ENCODE data around the gene FOXG1. TPM values are rescaled to one million over a fixed set of nuclear protein-coding genes. Genes with fewer than 3 reads are reported as not detected.

Gene FOXG1
- total and polyA plus RNA-seq, 2 donors (not counting 1 experiment from before 2014, with no cell fraction given): not detected

GRCh38 chr14:28755198-28755815 lies 11.3 kb upstream of the FOXG1 start:
- Histone ChIP-seq H3K4me1 (ENCODE audit: control insufficient read depth in 2 of 2, insufficient read depth in 2 of 2, low read length in 2 of 2) (no peaks in the 10 kb centered on the region), H3K4me3 (ENCODE audit: control extremely low read depth in 1 of 5, extremely low read depth in 1 of 5, insufficient read depth in 1 of 5, low read depth in 2 of 5, low read length in 4 of 5) (no peak overlapping the region), H3K27ac (ENCODE audit: low read length in 2 of 2) (no peak overlapping the region), H3K9me3 (ENCODE audit: control extremely low read depth in 1 of 3, control insufficient read depth in 2 of 3, insufficient read depth in 1 of 3, low read length in 2 of 3) (peaks cover 0 to 4% (median 0%) of the 10 kb centered on the region in 3 donors), H3K4me2 (replicated peaks; ENCODE audit: low read depth, low read length, poor library complexity, severe bottlenecking) (no peak overlapping the region), H3K36me3 (replicated peaks in 1 of 2; ENCODE audit: control extremely low read depth in 1 of 2, control insufficient read depth in 1 of 2, extremely low read depth in 1 of 2, insufficient read depth in 2 of 2, low read length in 1 of 2) (no peaks in the 10 kb centered on the region), H3K9ac (ENCODE audit: low read length) (no peak overlapping the region), H2AFZ (ENCODE audit: insufficient read depth, low read depth, low read length, poor library complexity, severe bottlenecking) (no peak overlapping the region), H4K20me1 (ENCODE audit: control insufficient read depth, insufficient read depth, low read length, poor library complexity, severe bottlenecking) (no peaks in the 10 kb centered on the region), H3K27me3 (replicated peaks in 1 of 4; ENCODE audit: control extremely low read depth in 1 of 4, control insufficient read depth in 3 of 4, insufficient read depth in 4 of 4, low read length in 3 of 4) (peaks cover 0 to 49% (median 28%) of the 10 kb centered on the region in 4 experiments), H3K79me2 (ENCODE audit: control insufficient read depth, insufficient read depth, low read length) (no peaks in the 10 kb centered on the region)
- Mint-ChIP-seq H3K27ac (no peak overlapping the region), H3K9me3 (ENCODE audit: insufficient read depth) (no peaks in the 10 kb centered on the region), H3K4me3 (no peak overlapping the region), H3K4me1 (no peaks in the 10 kb centered on the region), H3K27me3 (peaks cover 66% of the 10 kb centered on the region)
- CTCF ChIA-PET: interaction anchor here (1.3 to 2.7 kb wide), 3 partner anchors 9 to 1516 kb away, joined by 3 to 14 read pairs (median 4); no protein-coding TSS in a partner anchor
- ATAC-seq (ENCODE audit: low read depth) (no peak), DNase-seq (no peak)
- POLR2A ChIA-PET: no interaction called here
- intact Hi-C loops (cut with micrococcal nuclease): loop anchor here (2.0 to 10.0 kb wide), 2 partner anchors 1249 to 1579 kb away; no protein-coding TSS in a partner anchor
- WGBS (ENCODE audit: insufficient coverage): 10% methylated on average over 3 of the region's 14 CpGs
- TF ChIP-seq EZH2 (IDR thresholded peaks at IDR 0.05; ENCODE audit: borderline replicate concordance, insufficient read depth, low read depth, low read length, poor library complexity, severe bottlenecking): no peak

GRCh38 chr14:28755884-28756268 lies 10.7 kb upstream of the FOXG1 start:
- WGBS (ENCODE audit: insufficient coverage): 13% methylated on average over 1 of the region's 3 CpGs
- intact Hi-C loops (cut with micrococcal nuclease): loop anchor here (2.0 to 10.0 kb wide), 2 partner anchors 1249 to 1579 kb away; no protein-coding TSS in a partner anchor
- DNase-seq (no peak), ATAC-seq (ENCODE audit: low read depth) (no peak)
- TF ChIP-seq CTCF (IDR thresholded peaks at IDR 0.05) (no peak), EZH2 (IDR thresholded peaks at IDR 0.05; ENCODE audit: borderline replicate concordance, insufficient read depth, low read depth, low read length, poor library complexity, severe bottlenecking) (no peak)
- Mint-ChIP-seq H3K9me3 (ENCODE audit: insufficient read depth) (no peaks in the 10 kb centered on the region), H3K27ac (no peak overlapping the region), H3K4me1 (no peaks in the 10 kb centered on the region), H3K4me3 (no peak overlapping the region), H3K27me3 (peaks cover 69% of the 10 kb centered on the region)
- Histone ChIP-seq H3K4me1 (ENCODE audit: control insufficient read depth in 2 of 2, insufficient read depth in 2 of 2, low read length in 2 of 2) (no peaks in the 10 kb centered on the region), H3K27ac (ENCODE audit: low read length in 2 of 2) (no peak overlapping the region), H3K9ac (ENCODE audit: low read length) (no peak overlapping the region), H3K9me3 (ENCODE audit: control extremely low read depth in 1 of 3, control insufficient read depth in 2 of 3, insufficient read depth in 1 of 3, low read length in 2 of 3) (peaks cover 0 to 4% (median 0%) of the 10 kb centered on the region in 3 donors), H3K4me2 (replicated peaks; ENCODE audit: low read depth, low read length, poor library complexity, severe bottlenecking) (no peak overlapping the region), H3K4me3 (ENCODE audit: control extremely low read depth in 1 of 5, extremely low read depth in 1 of 5, insufficient read depth in 1 of 5, low read depth in 2 of 5, low read length in 4 of 5) (no peak overlapping the region), H3K36me3 (replicated peaks in 1 of 2; ENCODE audit: control extremely low read depth in 1 of 2, control insufficient read depth in 1 of 2, extremely low read depth in 1 of 2, insufficient read depth in 2 of 2, low read length in 1 of 2) (no peaks in the 10 kb centered on the region), H3K27me3 (replicated peaks in 1 of 4; ENCODE audit: control extremely low read depth in 1 of 4, control insufficient read depth in 3 of 4, insufficient read depth in 4 of 4, low read length in 3 of 4) (peaks cover 0 to 53% (median 31%) of the 10 kb centered on the region in 4 experiments), H4K20me1 (ENCODE audit: control insufficient read depth, insufficient read depth, low read length, poor library complexity, severe bottlenecking) (no peaks in the 10 kb centered on the region), H2AFZ (ENCODE audit: insufficient read depth, low read depth, low read length, poor library complexity, severe bottlenecking) (no peak overlapping the region), H3K79me2 (ENCODE audit: control insufficient read depth, insufficient read depth, low read length) (no peaks in the 10 kb centered on the region)
- CTCF ChIA-PET: interaction anchor here (1.8 to 2.7 kb wide), 2 partner anchors 10 to 1515 kb away, joined by 4 to 14 read pairs; no protein-coding TSS in a partner anchor
- POLR2A ChIA-PET: no interaction called here
